ENCODE data around the gene SCAPER. TPM values are rescaled to one million over a fixed set of nuclear protein-coding genes. Genes with fewer than 3 reads are reported as not detected.
A peak's percentile ranks its signal among the peaks of the same experiment; 100 is the strongest.

The SCAPER gene
- total RNA-seq, 3 donors from 2014 or later = 19.5 to 49.8 (median 28.5) TPM

- Histone ChIP-seq H3K9me3 (no peaks in the 10 kb centered on the region), H3K27me3 (no peaks in the 10 kb centered on the region), H3K36me3 (peaks cover 4% of the 10 kb centered on the region), H3K4me3 (no peak overlapping the region), H3K27ac (no peak overlapping the region), H3K4me1 (no peaks in the 10 kb centered on the region)
- DNase-seq (ENCODE audit: low spot score in 2 of 2) = no peak
- TF ChIP-seq, protein P1, sequence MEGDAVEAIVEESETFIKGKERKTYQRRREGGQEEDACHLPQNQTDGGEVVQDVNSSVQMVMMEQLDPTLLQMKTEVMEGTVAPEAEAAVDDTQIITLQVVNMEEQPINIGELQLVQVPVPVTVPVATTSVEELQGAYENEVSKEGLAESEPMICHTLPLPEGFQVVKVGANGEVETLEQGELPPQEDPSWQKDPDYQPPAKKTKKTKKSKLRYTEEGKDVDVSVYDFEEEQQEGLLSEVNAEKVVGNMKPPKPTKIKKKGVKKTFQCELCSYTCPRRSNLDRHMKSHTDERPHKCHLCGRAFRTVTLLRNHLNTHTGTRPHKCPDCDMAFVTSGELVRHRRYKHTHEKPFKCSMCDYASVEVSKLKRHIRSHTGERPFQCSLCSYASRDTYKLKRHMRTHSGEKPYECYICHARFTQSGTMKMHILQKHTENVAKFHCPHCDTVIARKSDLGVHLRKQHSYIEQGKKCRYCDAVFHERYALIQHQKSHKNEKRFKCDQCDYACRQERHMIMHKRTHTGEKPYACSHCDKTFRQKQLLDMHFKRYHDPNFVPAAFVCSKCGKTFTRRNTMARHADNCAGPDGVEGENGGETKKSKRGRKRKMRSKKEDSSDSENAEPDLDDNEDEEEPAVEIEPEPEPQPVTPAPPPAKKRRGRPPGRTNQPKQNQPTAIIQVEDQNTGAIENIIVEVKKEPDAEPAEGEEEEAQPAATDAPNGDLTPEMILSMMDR (IDR thresholded peaks at IDR 0.05) = no peak
- no peak for TF ChIP-seq POLR2AphosphoS5 (IDR thresholded peaks at IDR 0.05)
- TF ChIP-seq POLR2A (IDR thresholded peaks at IDR 0.05) = no peak
- intact Hi-C loops (cut with DNase I; ENCODE audit: low total_unique reads) = no loop called here
Observed at GRCh38 chr15:76936671-76937070, 31.5 kb upstream of the SCAPER start.

GRCh38 chr15:76935620-76936019 lies 30.5 kb upstream of the SCAPER start:
- no peak overlapping the region for H3K27ac ChIP-seq
- TF ChIP-seq, protein P1 (IDR thresholded peaks at IDR 0.05) = no peak
- no peak for TF ChIP-seq POLR2AphosphoS5 (IDR thresholded peaks at IDR 0.05)
- no peak for TF ChIP-seq POLR2A (IDR thresholded peaks at IDR 0.05)
- H3K4me3 ChIP-seq = no peak overlapping the region
- H3K4me1 ChIP-seq = no peaks in the 10 kb centered on the region
- intact Hi-C loops (cut with DNase I; ENCODE audit: low total_unique reads) = no loop called here
- no peak for DNase-seq (ENCODE audit: low spot score in 2 of 2)
- H3K36me3 ChIP-seq = no peaks in the 10 kb centered on the region
- H3K9me3 ChIP-seq = no peaks in the 10 kb centered on the region
- H3K27me3 ChIP-seq = no peaks in the 10 kb centered on the region

DNA sequence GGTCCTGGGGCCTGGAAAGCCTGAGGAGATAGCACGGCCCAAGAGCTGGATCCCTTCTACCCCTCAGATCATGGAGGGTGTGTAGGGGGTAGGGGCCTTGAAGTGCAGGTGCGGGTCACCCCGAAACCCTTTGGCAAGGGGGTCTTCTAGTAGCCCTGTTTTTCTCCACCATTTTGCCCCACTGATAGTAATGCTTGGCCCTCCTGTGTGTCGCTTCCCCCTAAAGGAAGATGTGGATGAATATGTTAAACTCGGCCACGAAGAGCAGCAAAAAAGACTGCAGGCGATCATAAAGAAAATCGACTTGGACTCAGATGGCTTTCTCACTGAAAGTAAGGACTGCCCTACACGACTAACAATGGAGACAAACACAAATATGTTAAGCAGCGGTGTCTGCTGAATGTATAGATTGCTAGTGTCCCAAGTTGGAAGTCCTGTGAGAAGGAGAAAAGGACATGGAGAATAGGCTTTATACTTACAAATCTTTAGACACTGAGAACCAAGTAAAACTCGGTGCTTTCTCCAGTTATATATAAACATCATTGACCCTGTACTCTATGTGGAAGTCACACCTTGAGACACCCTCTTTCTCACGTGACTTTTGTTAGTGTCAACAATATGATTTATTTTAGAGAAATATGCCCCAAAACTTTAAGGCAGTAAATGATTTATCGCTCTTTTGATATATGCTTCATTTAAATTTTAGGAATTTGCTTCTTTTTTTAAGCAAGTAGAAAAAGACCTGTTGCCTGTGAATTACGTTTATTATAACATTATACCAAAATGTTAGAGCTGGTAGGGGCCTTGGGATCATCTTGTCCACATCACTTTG lies 27.2 kb upstream of the SCAPER start:
- Histone ChIP-seq H3K9me3 (no peaks in the 10 kb centered on the region), H3K4me3 (peak overlapping the region; percentile 78 to 87 (median 81)), H3K36me3 (no peaks in the 10 kb centered on the region), H3K4me1 (no peaks in the 10 kb centered on the region), H3K27ac (peak overlapping the region; percentile 85 to 88), H3K27me3 (no peaks in the 10 kb centered on the region)
- intact Hi-C loops (cut with DNase I; ENCODE audit: low total_unique reads) = no loop called here
- TF ChIP-seq, protein P1 (IDR thresholded peaks at IDR 0.05) = no peak
- no peak for TF ChIP-seq POLR2AphosphoS5 (IDR thresholded peaks at IDR 0.05)
- TF ChIP-seq POLR2A (IDR thresholded peaks at IDR 0.05) = no peak
- no peak for DNase-seq (ENCODE audit: low spot score in 2 of 2)

DNA sequence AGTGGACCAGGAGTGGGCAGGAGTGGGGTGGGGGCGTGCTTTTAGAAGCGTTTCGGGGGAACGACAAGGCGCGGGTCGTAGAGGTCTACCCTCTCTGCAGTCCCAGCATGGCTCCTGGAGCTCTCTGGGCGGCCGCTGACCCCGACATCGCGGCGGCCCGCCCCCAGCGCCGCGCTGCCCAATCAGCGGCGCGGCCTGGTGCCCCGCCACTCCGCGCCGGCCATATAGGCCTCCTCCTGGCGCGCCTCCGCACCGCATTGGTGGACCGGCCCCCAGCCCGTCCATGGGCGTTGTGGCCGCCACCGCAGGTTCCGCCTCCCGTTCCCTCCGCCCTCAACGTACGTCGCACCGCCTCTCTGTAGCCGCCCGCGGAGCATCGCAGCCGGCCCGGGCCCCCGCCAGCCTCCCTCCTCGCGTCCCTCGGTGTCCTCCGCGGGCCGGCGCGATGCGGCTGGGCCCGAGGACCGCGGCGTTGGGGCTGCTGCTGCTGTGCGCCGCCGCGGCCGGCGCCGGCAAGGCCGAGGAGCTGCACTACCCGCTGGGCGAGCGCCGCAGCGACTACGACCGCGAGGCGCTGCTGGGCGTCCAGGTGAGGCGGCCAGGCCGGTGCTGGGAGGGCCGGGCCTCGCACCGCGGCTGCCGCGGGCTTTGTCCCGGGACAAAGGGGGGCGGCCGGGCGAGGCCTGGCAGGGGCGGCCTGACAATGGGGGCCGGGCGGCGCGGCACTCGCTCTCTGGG lies 26.4 kb upstream of the SCAPER start, which contains the start of gene RCN2:
Gene RCN2, plus strand, starts transcription at position 353 of the 738 bp plus-strand sequence. Its CDS starts 93 bp downstream, at position 446.
- Histone ChIP-seq H3K27ac (peak within 1 kb of the TSS; percentile 85 to 88), H3K9me3 (no peaks in the 10 kb centered on the region), H3K4me3 (peak within 1 kb of the TSS; percentile 78 to 87 (median 81)), H3K36me3 (no peaks in the 10 kb centered on the region), H3K27me3 (no peaks in the 10 kb centered on the region), H3K4me1 (no peaks in the 10 kb centered on the region)
- intact Hi-C loops (cut with DNase I; ENCODE audit: low total_unique reads) = no loop called here
- peak; percentile 60 for TF ChIP-seq POLR2A (IDR thresholded peaks at IDR 0.05)
- peak in 2 of 3 donors; percentile 40 to 41 for TF ChIP-seq POLR2AphosphoS5 (IDR thresholded peaks at IDR 0.05)
- TF ChIP-seq, protein P1 (IDR thresholded peaks at IDR 0.05) = no peak
- DNase-seq (ENCODE audit: low spot score in 2 of 2) = peak; percentile 93 to 94

Data from breast epithelium (tissue), 4 donors.